Measurements from ENCODE around the gene COL16A1. TPM values are rescaled to one million over a fixed set of nuclear protein-coding genes. Genes with fewer than 3 reads are reported as not detected.

Gene COL16A1
- total and polyA plus RNA-seq, 4 donors: 0.43 to 3.8 (median 2.3) TPM

DNA sequence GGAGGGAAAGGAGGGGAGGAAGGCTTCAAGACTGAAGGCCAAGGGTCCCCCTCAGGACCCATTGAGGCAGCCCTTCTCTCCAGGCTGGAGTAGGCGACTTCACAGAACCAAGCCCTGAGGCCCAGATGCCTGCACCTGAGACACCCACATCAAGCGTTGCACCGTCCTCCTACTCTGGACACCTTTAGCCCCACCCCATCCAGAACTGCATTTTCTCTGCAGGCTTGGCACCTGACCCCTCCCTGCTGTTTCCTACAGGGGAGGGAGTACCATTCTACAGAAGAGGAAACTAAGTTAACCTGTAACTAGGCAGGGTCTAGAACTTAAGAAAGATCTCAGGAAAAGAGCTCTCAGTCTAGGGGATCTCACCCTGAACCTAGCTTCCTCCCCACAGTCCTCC lies 71.2 kb downstream of the COL16A1 start:
- TF ChIP-seq HNF4G (IDR thresholded peaks at IDR 0.05): no peak
- TF ChIP-seq ATF3 (IDR thresholded peaks at IDR 0.05): no peak
- TF ChIP-seq HNF4A (conservative IDR thresholded peaks at IDR 0.05): no peak
- TF ChIP-seq YY1 (IDR thresholded peaks at IDR 0.05): no peak
- TF ChIP-seq FOXA2 (IDR thresholded peaks at IDR 0.05): no peak
- no peak for TF ChIP-seq TAF1 (conservative IDR thresholded peaks at IDR 0.05)
- no peak for TF ChIP-seq ZBTB33 (IDR thresholded peaks at IDR 0.05)
- TF ChIP-seq GABPA (IDR thresholded peaks at IDR 0.05 in 1 of 2, conservative IDR thresholded peaks at IDR 0.05 in 1 of 2): no peak
- TF ChIP-seq, protein P1, sequence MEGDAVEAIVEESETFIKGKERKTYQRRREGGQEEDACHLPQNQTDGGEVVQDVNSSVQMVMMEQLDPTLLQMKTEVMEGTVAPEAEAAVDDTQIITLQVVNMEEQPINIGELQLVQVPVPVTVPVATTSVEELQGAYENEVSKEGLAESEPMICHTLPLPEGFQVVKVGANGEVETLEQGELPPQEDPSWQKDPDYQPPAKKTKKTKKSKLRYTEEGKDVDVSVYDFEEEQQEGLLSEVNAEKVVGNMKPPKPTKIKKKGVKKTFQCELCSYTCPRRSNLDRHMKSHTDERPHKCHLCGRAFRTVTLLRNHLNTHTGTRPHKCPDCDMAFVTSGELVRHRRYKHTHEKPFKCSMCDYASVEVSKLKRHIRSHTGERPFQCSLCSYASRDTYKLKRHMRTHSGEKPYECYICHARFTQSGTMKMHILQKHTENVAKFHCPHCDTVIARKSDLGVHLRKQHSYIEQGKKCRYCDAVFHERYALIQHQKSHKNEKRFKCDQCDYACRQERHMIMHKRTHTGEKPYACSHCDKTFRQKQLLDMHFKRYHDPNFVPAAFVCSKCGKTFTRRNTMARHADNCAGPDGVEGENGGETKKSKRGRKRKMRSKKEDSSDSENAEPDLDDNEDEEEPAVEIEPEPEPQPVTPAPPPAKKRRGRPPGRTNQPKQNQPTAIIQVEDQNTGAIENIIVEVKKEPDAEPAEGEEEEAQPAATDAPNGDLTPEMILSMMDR (IDR thresholded peaks at IDR 0.05; ENCODE audit: low read depth, low read length, missing input control): no peak
- Histone ChIP-seq H3K27me3 (ENCODE audit: control insufficient read depth in 4 of 4, insufficient read depth in 4 of 4, low read length in 3 of 4) (no peaks in the 10 kb centered on the region), H3K36me3 (ENCODE audit: control insufficient read depth in 4 of 4, insufficient read depth in 3 of 4, low read depth in 1 of 4, low read length in 3 of 4) (peaks cover 17 to 58% (median 43%) of the 10 kb centered on the region in 4 donors), H3K9ac (ENCODE audit: low read depth in 1 of 2, low read length in 2 of 2) (no peak overlapping the region), H3K27ac (ENCODE audit: low read depth in 1 of 2, low read length in 2 of 2) (no peak overlapping the region), H3K4me1 (ENCODE audit: control insufficient read depth in 4 of 4, insufficient read depth in 4 of 4, low read length in 3 of 4) (no peaks in the 10 kb centered on the region), H3K9me3 (ENCODE audit: control insufficient read depth in 4 of 4, low read length in 3 of 4) (no peaks in the 10 kb centered on the region), H3K4me3 (ENCODE audit: low read depth in 1 of 3, low read length in 3 of 3) (no peak overlapping the region)
- no peak for DNase-seq (ENCODE audit: low spot score)
- WGBS: 92% methylated on average over 3 of the region's 3 CpGs

DNA sequence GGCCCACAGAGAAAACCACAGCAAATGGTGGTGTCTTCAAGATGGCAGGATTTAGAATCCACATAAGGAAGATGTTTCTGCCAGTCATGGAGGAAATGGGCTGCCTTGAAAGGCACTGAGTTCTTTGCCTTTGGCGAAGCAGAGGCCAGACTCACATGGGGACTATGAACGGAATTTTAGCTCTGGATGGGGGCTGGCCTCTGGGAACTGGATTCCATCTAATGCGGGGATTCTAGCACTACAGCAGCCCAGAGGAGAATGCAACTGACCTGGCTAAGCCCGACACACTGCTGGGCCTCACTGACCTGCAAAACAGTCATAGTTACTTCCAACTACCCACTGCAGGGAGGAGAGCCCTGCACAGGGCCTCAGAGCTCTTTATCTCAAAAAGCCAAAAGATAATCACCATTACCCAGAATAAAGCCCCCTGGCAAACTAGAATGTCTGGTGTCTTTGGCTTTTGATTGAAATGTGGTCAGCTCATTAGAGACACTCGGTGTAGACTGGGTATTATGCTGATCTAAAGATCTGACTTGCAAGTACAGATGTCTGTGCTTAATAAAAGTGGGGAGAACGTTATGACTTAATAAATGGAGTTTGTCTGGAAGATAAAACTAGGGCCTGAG lies 74.8 kb downstream of the COL16A1 start:
- H3K27ac ChIP-seq (ENCODE audit: low read depth in 1 of 2, low read length in 2 of 2): no peak overlapping the region
- TF ChIP-seq JUND (IDR thresholded peaks at IDR 0.05): no peak
- no peak for TF ChIP-seq YY1 (IDR thresholded peaks at IDR 0.05)
- no peak for TF ChIP-seq FOXA1 (IDR thresholded peaks at IDR 0.05)
- no peak for TF ChIP-seq ZBTB33 (IDR thresholded peaks at IDR 0.05)
- no peak for TF ChIP-seq GABPA (IDR thresholded peaks at IDR 0.05 in 1 of 2, conservative IDR thresholded peaks at IDR 0.05 in 1 of 2)
- no peak for TF ChIP-seq TAF1 (conservative IDR thresholded peaks at IDR 0.05)
- TF ChIP-seq FOXA2 (IDR thresholded peaks at IDR 0.05): no peak
- TF ChIP-seq RAD21 (IDR thresholded peaks at IDR 0.05): no peak
- TF ChIP-seq RXRA (IDR thresholded peaks at IDR 0.05): no peak
- no peaks in the 10 kb centered on the region for H3K4me1 ChIP-seq (ENCODE audit: control insufficient read depth in 4 of 4, insufficient read depth in 4 of 4, low read length in 3 of 4)
- no peaks in the 10 kb centered on the region for H3K27me3 ChIP-seq (ENCODE audit: control insufficient read depth in 4 of 4, insufficient read depth in 4 of 4, low read length in 3 of 4)
- WGBS: 93% methylated on average over 6 of the region's 6 CpGs
- H3K36me3 ChIP-seq (ENCODE audit: control insufficient read depth in 4 of 4, insufficient read depth in 3 of 4, low read depth in 1 of 4, low read length in 3 of 4): peaks cover 14 to 52% (median 41%) of the 10 kb centered on the region in 4 donors
- H3K9me3 ChIP-seq (ENCODE audit: control insufficient read depth in 4 of 4, low read length in 3 of 4): no peaks in the 10 kb centered on the region
- no peak for DNase-seq (ENCODE audit: low spot score)
- no peak overlapping the region for H3K9ac ChIP-seq (ENCODE audit: low read depth in 1 of 2, low read length in 2 of 2)
- no peak overlapping the region for H3K4me3 ChIP-seq (ENCODE audit: low read depth in 1 of 3, low read length in 3 of 3)

All from liver (tissue), 9 donors.